HG02759 (cell line): Measurements from ENCODE around the gene SGCG.
A peak's percentile ranks its signal among the peaks of the same experiment; 100 is the strongest.
"Not testable (repeated sequence)": the region's sequence is repeated elsewhere in the genome, so short reads cannot be mapped to it uniquely, and the experiment has no call there.

ENCODE experiments used
- ATAC-seq: cut with Tn5 transposase; IDR thresholded peaks from one replicate; pipeline ENCODE4 v1.9.1; 2021; ENCODE audit warnings: mild to moderate bottlenecking, moderate library complexity; ENCODE audit not compliant: unreplicated experiment

Gene SGCG

GRCh38 chr13:23205807-23206206, 25.0 kb downstream of the SGCG start:
- no peak for ATAC-seq

GRCh38 chr13:23212671-23213070, 31.9 kb downstream of the SGCG start:
- no peak for ATAC-seq

- no peak for ATAC-seq
Observed at GRCh38 chr13:23231241-23231640, 50.5 kb downstream of the SGCG start.

GRCh38 chr13:23235994-23236393, 55.2 kb downstream of the SGCG start:
- no peak for ATAC-seq

- ATAC-seq = no peak
Observed at GRCh38 chr13:23243066-23243465, 62.3 kb downstream of the SGCG start.

DNA sequence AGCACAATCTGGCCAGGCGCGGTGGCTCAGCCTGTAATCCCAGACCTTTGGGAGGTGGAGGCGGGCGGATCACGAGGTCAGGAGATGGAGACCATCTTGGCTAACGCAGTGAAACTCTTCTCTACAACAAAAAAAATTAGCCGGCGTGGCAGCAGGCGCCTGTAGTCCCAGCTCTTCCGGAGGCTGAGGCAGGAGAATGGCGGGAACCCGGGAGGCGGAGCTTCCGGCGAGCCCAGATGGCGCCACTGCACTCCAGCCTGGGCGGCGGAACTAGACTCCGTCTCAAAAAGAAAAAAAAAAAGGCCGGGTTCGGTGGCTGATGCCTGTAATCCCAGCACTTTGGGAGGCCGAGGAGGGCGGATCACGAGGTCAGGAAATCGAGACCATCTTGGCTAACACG, 67.6 kb downstream of the SGCG start:
- ATAC-seq = not testable (repeated sequence)

DNA sequence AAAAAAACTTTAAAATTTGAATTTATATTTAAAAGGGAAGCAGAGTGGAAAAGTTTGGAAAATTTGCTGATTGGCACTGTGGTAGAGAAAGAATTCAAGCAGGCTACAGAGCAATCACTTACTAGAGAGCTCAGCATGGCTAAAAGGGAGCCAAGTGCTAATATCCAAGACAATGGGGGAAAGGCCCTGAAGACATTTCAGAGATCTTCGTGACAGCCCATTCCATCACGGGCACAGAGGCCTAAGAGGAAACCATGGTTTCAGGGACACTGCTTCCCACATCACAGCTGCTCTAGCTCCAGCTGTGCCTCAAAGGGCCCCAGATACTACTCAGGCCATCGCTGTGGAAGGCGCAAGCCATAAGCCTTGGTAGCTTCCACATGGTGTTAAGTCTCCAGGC, 73.7 kb downstream of the SGCG start:
- no peak for ATAC-seq

DNA sequence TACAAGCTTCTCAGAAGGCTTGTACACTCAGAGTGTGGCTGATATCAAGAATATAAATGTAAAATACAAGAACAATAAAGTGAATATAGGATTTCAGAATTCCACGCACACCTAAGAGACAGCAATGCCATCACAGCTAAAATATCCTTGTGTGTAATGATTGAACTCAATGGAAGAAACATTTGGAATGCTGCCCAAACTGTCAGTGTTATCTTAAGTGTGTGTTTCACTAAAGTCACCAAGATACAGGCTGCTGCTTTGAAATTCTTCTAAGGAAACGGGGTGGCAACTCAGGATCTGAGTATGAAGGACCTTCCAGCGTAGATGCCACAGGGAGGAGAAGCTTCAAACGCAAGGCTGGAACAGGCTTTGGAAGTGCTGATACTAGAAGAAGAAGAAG, 86.8 kb downstream of the SGCG start:
- no peak for ATAC-seq

DNA sequence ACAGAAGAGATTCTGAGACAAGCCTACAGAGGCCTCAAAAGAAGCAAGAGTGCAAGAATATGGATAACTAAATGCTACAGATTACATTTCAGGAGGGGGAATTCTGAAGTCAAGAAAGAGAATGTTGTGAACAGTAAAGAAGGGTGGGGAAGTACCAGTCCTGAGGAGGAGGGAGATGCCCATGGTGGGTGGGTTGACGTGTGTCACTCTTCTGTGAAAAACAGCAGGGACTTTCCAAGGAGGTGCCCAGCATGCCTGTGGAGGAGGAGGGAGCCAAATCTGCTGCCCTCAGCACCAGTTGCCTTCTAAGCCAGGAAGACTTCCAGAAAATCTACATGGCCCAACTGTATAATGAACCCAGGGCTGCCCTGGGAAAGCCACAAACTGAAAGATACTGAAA, 87.7 kb downstream of the SGCG start:
- ATAC-seq = peak; percentile 98

GRCh38 chr13:23271331-23271730, 90.6 kb downstream of the SGCG start:
- no peak for ATAC-seq

GRCh38 chr13:23273498-23273897, 92.7 kb downstream of the SGCG start:
- ATAC-seq = no peak

- ATAC-seq = no peak
Observed at GRCh38 chr13:23279321-23279720, 98.5 kb downstream of the SGCG start.

DNA sequence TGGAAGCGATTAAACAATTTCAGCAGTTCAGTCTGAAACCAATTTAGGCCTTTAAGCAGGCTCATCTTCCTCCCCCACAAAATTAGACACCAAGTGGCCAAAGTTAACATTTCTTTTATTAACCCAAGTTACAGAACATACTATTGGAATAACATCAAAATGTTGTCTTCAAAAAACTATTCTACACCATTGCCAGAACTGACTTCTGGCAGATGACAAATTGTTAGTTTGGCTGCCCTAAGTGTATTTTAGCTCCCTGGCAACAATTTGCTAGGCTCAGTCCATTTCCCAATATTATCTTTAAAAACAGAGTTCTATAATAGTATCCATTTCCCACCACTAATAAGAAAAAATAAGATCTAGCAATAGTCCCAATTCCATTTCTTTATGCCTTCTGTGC, 107.8 kb downstream of the SGCG start:
- no peak for ATAC-seq

DNA sequence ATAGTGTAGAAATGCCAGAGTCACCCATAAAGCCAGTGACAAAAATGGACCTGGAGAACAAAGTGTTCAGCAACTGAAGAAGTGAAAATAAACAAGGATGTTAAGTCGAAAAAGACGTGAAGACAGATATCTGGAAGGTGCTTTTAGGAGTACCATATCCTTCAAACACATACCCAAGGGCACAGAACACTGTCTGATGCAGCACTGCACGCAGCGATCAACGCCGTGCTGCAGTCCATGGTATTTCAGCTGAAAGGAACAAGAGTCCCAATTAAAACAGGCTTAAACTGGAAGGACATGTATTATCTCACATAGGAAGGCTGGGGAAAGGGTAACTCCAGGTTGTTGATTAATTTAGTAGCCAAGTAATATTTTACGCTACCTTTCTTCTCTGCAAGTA, 108.2 kb downstream of the SGCG start:
- no peak for ATAC-seq

DNA sequence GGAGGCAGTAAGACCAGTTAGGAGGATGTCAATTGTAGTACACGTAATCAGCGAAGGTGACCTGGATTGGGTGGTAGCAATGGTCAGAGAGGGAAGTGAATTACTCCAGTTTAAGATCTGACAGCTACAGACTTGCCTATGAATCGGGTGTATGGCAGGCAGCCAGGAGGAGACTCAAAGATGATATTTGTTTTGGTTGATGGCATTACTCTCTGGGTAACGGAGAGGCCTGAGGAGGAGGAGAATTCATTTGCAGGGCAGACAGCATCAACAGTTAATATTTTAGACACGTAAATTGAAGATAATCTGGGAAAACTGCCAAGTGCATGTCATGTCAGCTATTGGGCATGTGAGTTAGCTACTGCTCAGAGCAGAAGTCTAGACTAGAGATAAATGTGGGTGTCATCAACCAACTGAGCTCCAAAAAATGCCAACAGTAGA, 109.2 kb downstream of the SGCG start:
- ATAC-seq = no peak

DNA sequence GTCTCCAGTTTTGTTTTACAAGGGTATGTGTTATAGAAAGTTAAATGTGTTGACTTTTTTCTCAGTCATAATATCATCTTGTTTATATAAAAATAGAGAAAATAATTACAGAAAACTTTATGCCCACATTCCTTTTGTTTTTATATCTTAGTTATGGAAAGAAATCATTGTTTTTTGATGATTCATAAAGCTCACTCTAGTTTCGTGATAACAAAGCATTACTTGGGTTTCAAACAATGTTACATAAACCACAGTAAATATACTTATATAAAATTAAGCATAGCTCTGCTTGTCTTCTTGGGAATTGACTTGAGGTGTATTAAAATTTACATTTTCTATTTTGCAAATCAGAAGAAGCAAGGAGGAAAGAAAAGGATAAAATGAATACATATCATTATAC, 111.8 kb downstream of the SGCG start:
- no peak for ATAC-seq

DNA sequence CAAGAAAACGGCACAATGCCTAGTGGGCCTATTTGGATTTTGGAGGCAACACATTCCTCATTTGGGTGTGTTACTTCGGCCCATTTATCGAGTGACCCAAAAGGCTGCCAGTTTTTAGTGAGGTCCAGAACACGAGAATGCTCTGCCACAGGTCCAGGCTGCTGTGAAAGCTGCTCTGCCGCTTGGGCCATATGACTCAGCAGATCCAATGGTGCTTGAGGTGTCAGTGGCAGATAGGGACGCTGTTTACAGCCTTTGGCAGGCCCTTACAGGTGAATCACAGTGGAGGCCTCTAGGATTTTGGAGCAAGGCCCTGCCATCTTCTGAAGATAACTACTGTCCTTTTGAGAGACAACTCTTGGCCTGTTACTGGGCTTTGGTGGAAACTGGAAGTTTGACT, 134.1 kb downstream of the SGCG start:
- not testable (repeated sequence) for ATAC-seq

DNA sequence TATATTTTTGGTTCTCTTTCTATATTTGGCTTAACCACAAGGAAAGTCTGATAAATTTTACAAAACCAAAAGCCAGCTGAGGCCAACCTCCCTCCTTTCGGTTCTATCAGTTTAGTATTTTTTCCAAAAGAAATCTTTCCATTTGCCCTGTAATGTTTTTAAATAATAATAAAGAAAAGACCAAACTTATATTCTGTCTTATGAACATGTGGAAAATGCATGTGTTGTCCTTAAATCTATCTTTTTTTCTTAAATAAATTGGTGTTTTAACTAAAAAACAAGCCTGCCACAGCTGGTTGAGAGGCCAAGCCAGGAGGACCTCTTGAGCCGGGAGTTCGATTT, 139.1 kb downstream of the SGCG start:
- no peak for ATAC-seq

- ATAC-seq = peak; percentile 16
Observed at GRCh38 chr13:23320926-23321534, 140.3 kb downstream of the SGCG start.

DNA sequence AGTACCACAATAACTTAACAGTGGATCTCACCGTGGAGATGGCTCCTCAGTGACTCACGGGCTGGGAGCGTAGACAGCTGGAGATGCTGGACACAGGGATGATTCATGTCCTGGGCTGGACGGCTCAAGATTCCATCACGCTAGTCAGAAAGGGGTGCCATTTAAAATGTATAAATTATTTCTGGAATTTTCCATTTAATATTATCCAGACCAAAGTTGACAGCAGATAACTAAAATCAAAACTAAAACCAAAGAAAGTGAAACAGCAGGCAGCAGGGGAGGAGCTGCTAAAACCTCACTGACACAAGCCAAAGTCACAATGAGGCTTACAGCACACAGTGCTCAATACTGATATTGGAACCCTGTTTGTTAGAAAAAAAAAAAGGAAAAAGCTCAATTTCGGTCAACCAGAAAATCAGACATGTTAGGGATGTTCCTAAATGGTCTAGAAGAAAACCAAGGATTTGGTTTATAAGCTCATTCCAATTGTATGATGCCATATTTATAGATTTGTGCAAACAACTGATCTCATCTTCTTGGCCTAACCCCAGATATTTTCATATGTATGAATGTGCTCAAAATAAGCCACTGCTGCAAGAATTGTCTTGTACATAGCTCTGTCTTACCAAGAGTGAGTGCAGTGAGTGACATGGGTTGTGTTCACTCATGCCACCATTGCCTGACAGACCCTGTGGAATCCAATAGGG, 140.9 kb downstream of the SGCG start:
- ATAC-seq = peak; percentile 81

DNA sequence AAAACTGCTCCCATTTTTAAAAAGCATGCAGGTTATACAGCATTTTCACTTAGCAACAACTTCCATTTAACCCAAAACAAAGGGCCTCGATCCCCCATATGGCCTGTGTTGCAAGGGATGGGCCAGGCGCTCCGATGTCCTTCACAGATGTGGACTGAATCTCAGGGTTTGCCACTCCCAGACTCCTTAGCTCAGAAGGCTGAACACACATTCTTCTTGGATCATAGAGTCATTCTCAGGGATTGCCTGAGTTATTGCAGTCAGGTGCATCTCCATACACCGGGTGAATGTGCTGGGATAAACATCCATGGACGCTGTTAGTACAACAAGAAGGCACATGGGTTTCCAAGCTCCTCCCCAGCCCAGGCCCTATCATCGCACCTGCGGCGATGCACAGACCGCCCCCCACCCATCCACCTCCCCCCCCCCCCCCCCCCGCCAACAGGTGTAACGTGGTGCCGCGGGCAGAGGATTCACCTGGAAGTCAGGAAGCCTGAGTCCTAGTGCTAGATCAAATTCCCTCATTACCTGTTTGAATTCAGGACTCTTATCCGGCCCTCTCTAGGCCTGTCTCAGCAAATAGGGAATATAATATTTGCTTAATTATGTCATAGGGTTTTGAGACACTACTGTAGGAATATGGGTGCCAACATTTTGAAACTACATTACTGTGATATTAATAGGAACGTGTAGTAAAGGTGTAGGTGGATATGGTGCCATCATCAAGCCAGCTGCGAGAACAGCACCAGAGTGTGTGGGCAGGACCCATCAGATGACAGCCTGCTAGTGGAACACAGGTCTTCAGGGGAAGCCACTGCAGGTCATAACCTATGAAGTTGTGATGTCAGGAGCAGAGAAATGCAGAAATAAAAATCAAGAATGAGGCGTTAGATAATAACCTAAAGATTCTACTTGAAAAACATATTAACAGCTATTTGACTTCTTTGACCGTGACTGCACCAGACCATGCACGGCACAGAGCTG, 141.9 kb downstream of the SGCG start:
- no peak for ATAC-seq
